ENCODE data around the gene ARHGEF4.

ARHGEF4 gene

DNA sequence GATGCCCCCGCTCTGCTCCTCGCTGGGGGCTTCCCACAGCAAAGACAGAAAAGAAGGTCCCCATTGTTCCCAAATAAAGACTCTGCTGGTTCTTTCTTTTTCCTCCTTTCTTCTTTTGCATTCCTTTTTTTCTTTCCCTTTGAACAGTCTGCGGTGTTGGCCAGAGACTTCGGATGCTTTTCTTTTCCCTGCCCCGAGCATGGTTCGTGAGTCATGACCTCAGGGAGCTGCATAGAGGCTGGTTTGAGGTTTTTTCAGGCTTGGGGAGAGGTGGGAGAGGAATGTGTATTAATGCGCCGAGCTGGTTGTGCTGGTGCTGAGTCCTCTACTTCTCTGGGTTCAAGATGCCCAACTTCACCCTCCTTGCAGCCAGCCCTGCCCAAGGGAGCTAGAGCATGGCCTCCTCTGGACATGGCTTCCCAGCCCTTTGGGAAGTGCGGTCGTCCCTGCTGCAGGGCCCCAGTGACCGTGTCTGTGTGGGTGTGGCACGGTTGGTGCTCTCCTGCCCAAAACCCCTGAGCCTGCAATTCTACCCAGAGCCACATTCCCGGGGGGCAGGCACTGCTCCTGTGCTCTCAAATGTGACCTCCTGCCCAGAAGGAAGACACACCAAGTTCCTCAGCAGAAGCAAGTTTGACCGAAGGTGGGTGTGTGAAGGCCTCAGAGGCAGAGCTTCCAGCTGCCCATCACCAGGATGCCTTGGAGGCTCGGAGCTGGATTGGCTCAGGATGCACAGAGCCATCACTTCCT lies 9.0 kb upstream of the ARHGEF4 start:
- no peak overlapping the region for H3K4me3 ChIP-seq (ENCODE audit: control insufficient read depth, low read depth, low read length)
- TF ChIP-seq, protein P1, sequence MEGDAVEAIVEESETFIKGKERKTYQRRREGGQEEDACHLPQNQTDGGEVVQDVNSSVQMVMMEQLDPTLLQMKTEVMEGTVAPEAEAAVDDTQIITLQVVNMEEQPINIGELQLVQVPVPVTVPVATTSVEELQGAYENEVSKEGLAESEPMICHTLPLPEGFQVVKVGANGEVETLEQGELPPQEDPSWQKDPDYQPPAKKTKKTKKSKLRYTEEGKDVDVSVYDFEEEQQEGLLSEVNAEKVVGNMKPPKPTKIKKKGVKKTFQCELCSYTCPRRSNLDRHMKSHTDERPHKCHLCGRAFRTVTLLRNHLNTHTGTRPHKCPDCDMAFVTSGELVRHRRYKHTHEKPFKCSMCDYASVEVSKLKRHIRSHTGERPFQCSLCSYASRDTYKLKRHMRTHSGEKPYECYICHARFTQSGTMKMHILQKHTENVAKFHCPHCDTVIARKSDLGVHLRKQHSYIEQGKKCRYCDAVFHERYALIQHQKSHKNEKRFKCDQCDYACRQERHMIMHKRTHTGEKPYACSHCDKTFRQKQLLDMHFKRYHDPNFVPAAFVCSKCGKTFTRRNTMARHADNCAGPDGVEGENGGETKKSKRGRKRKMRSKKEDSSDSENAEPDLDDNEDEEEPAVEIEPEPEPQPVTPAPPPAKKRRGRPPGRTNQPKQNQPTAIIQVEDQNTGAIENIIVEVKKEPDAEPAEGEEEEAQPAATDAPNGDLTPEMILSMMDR (IDR thresholded peaks at IDR 0.05; ENCODE audit: control insufficient read depth, insufficient read depth, low read depth, low read length, missing control alignments), result no peak
- DNase-seq (ENCODE audit: low read depth), result peak; percentile 14

DNA sequence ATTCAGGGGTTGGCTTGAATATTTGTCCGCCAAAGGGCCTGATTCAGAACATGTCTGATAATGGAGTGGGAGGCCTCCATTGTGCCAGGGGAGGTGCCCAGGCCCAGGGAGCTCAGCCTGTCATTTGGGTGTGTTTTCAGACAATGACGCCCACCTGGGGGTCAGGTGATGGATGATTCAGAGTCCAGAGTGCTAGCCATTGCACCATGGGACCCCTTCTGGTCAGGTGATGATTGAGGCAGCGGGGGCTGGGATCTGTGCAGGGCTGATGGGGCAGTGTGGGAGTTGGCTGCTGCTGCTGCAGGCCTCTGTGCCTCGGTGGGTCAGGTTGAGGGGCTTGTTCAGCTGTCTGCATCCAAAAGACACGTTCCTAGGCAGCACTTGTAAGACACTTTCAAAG lies 8.3 kb upstream of the ARHGEF4 start:
- DNase-seq (ENCODE audit: low read depth), result no peak
- TF ChIP-seq, protein P1 (IDR thresholded peaks at IDR 0.05; ENCODE audit: control insufficient read depth, insufficient read depth, low read depth, low read length, missing control alignments), result no peak
- H3K4me3 ChIP-seq (ENCODE audit: control insufficient read depth, low read depth, low read length), result no peak overlapping the region

DNA sequence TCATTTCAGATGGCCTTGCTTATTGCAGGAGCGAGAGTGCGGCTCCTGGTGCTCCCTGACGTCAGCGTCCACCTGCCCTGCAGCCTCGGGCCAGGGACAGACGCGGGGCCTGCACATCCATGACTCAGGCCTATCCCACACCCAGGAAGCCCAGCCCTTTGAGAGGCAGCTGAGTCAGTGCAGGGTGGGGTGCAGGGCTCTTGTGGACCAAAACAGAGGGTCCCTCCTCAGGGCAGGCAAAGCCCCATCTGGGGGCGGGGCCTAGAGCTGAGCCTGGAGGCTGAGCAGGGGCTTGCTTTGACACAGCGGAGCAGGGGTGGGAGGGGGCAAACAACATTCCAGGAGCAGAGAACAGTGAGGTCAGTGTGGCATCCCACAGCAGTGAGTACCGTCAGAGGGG lies 7.7 kb upstream of the ARHGEF4 start:
- TF ChIP-seq, protein P1 (IDR thresholded peaks at IDR 0.05; ENCODE audit: control insufficient read depth, insufficient read depth, low read depth, low read length, missing control alignments), result no peak
- no peak for DNase-seq (ENCODE audit: low read depth)
- H3K4me3 ChIP-seq (ENCODE audit: control insufficient read depth, low read depth, low read length), result no peak overlapping the region

DNA sequence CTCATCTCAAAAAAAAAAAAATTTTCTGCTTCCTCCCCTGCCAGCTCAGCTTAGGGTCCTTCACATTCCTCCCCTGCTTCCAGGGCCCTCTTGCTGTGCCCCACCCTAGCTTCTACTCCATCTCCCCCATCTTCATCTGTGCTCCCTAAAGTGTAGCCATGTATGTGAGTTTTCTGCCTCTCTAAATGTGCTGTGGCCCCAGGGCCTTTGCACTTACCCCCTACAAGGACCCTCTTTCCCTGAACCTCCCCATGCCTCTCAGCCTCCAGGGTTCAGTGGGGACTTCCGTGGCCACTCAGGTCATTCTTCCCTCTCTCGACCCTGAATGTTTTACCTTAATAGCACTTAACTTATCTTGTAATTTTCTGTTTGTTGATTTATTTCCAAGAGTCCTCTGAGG lies 6.2 kb upstream of the ARHGEF4 start:
- no peak overlapping the region for H3K4me3 ChIP-seq (ENCODE audit: control insufficient read depth, low read depth, low read length)
- TF ChIP-seq, protein P1 (IDR thresholded peaks at IDR 0.05; ENCODE audit: control insufficient read depth, insufficient read depth, low read depth, low read length, missing control alignments), result no peak
- no peak for DNase-seq (ENCODE audit: low read depth)

DNA sequence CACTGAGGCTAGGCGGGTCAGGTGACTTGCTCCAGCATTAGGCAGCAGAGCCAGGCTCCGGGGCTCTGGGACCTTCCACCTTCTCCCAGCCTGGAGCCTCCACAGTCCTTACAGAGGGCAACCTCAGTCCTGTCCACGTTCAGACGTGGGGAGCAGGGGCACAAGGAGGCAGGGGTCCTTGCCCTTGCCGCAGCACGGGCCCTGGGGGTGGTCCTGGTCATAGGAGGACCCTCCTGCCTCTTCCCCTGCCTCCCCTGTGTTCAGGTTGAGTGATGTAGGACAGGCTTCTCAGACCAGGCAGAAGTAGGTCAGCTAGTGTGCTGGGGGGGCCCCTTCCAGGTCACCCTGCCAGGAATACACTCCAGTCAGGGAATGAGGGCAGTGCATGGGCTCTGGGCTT lies 5.4 kb upstream of the ARHGEF4 start:
- DNase-seq (ENCODE audit: low read depth), result no peak
- TF ChIP-seq, protein P1 (IDR thresholded peaks at IDR 0.05; ENCODE audit: control insufficient read depth, insufficient read depth, low read depth, low read length, missing control alignments), result no peak

DNA sequence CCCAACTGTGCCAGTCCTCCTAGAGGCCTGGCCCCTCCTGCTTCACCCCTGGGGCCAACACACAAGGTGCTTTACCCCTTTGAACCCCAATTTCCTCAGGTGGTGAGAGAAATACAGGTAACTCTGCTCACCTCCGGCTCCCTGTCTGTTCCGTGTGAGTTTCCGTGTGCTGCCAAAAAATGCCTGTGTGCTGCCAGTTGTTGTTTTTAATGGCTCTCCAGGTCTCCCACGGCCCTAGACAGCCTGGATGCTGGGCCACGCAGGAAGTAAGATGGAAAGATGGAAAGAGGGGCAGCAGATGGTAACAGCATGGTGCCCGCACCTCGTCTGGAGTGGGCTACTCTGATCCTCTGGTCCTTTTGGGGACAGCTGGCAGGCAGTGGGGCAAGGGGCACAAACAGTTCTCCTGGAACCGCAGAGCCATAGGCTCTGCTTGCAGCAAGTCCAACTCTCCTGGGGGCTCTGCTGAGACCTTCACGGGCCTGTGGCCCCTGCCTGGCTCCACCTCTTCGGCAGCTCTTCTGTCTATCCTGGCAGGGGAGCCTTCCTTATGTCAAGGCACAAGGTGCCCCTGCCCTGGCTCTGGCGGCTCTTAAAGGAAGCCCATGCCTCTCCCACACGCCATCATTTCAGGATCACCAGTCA lies 4.3 kb upstream of the ARHGEF4 start:
- no peak for DNase-seq (ENCODE audit: low read depth)
- TF ChIP-seq, protein P1 (IDR thresholded peaks at IDR 0.05; ENCODE audit: control insufficient read depth, insufficient read depth, low read depth, low read length, missing control alignments), result no peak
- no peak overlapping the region for H3K4me3 ChIP-seq (ENCODE audit: control insufficient read depth, low read depth, low read length)

More for the DNA sequence above, 5.4 kb upstream of the ARHGEF4 start:
- H3K4me3 ChIP-seq (ENCODE audit: control insufficient read depth, low read depth, low read length), result no peak overlapping the region
